HEK293T (cell line): Measurements from ENCODE around the gene CD81.

Source experiments
- CTCF ChIA-PET: fragments of 350-600 bp; formaldehyde crosslinking; extraction: SDS; loops from one replicate; lab custom pipeline; 2021; ENCODE audit warnings: antibody characterized with exemption, inconsistent platforms; lab: Yijun Ruan, JAX
- POLR2A ChIA-PET: fragments of 350-600 bp; formaldehyde crosslinking; extraction: SDS; loops from one replicate; lab custom pipeline; 2020; ENCODE audit warnings: antibody characterized with exemption, inconsistent platforms; lab: Yijun Ruan, JAX
- DNase-seq: peaks from one replicate; pipeline ENCODE4 v3.0.0; 2012; ENCODE audit warnings: mixed read lengths; ENCODE audit errors: extremely low spot score
- ARNT ChIP-seq: fragments of 450-650 bp; IDR thresholded peaks from 2 replicates; pipeline ENCODE4 v1.6.1; 2017; ENCODE audit warnings: mild to moderate bottlenecking
- BHLHE40 ChIP-seq: fragments of 450-650 bp; IDR thresholded peaks from 2 replicates; pipeline ENCODE4 v1.6.1; 2016; ENCODE audit warnings: mild to moderate bottlenecking, moderate library complexity, borderline replicate concordance
- CTBP1 ChIP-seq: fragments of 450-650 bp; IDR thresholded peaks from 2 replicates; pipeline ENCODE4 v1.6.1; 2016; ENCODE audit warnings: borderline replicate concordance
- ELF4 ChIP-seq: fragments of 450-650 bp; IDR thresholded peaks from 2 replicates; pipeline ENCODE4 v1.6.1; 2017; ENCODE audit warnings: antibody characterized with exemption
- FOXA1 ChIP-seq: fragments of 450-650 bp; IDR thresholded peaks from 2 replicates; pipeline ENCODE4 v1.6.1; 2016; ENCODE audit warnings: mild to moderate bottlenecking
- FOXK2 ChIP-seq: fragments of 450-650 bp; IDR thresholded peaks from 2 replicates; pipeline ENCODE4 v1.6.1; 2016; ENCODE audit warnings: mild to moderate bottlenecking
- FOXM1 ChIP-seq: fragments of 450-650 bp; IDR thresholded peaks from 2 replicates; pipeline ENCODE4 v1.6.1; 2017; ENCODE audit warnings: mild to moderate bottlenecking, borderline replicate concordance
- HDGF ChIP-seq: fragments of 450-650 bp; IDR thresholded peaks from 2 replicates; pipeline ENCODE4 v1.6.1; 2017; ENCODE audit warnings: antibody characterized with exemption, borderline replicate concordance
- L3MBTL2 ChIP-seq: fragments of 450-650 bp; conservative IDR thresholded peaks from 2 replicates; pipeline ENCODE4 v1.6.1; 2016; ENCODE audit warnings: mild to moderate bottlenecking
- LEF1 ChIP-seq: fragments of 450-650 bp; IDR thresholded peaks from 2 replicates; pipeline ENCODE4 v1.6.1; 2017; ENCODE audit warnings: mild to moderate bottlenecking, borderline replicate concordance
- NFRKB ChIP-seq: fragments of 450-650 bp; IDR thresholded peaks from 2 replicates; pipeline ENCODE4 v1.6.1; 2016; ENCODE audit warnings: mild to moderate bottlenecking, moderate library complexity
- SP1 ChIP-seq: fragments of 450-650 bp; IDR thresholded peaks from 2 replicates; pipeline ENCODE4 v1.6.1; 2017
- SUZ12 ChIP-seq: fragments of 450-650 bp; IDR thresholded peaks from 2 replicates; pipeline ENCODE4 v1.6.1; 2016; ENCODE audit warnings: mild to moderate bottlenecking
- TARDBP ChIP-seq: fragments of 450-650 bp; IDR thresholded peaks from 2 replicates; pipeline ENCODE4 v1.6.1; 2016
- ZNF384 ChIP-seq: fragments of 450-650 bp; IDR thresholded peaks from 2 replicates; pipeline ENCODE4 v1.6.1; 2016
- TF ChIP-seq, protein P1 (sequence below): fragments of 450-650 bp; IDR thresholded peaks from 2 replicates; pipeline ENCODE4 v1.6.1; 2016

The CD81 gene

DNA sequence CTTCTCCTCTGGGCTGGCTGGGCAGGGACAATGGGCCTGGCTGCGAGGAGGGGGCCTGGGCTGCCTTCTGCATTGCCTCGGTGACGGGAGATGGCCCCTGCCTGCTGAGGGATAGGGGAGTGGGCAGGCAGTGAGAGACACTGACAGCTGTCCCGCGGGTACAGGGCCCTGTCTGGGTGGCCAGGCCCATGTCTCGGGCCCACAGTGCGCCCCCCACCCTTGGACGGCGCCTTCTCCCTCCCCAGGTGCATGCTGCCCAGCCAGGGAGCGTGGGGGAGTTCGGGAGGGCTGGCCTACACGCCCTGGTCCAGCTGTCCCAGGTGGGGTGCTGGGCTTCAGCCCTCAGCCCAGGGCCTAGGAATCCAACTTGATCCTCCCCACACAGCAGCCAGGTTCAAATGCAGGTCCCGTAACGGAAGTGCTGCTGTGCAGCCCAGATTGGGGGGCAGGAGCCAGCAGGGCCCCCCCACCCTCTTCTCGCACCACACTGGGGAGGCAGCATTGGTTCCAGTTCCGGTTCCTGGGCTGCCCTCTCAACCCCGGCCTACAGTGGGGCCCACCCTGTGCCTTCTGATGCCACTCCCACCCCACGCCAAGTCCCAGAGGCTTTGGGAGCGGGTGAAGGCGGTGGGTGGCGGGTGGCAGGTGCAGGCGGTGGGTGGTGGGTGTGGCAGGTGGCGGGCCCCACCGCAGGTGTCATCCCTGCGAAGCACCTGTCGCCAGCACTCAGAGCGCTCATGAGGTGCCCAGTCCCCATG lies 16.2 kb downstream of the CD81 start:
- ChIA-PET CTCF (no interaction called here), POLR2A (no interaction called here)
- DNase-seq: no peak
- no peak for TF ChIP-seq L3MBTL2
- no peak for TF ChIP-seq ZNF384
- TF ChIP-seq ELF4: no peak
- TF ChIP-seq CTBP1: no peak
- TF ChIP-seq, protein P1, sequence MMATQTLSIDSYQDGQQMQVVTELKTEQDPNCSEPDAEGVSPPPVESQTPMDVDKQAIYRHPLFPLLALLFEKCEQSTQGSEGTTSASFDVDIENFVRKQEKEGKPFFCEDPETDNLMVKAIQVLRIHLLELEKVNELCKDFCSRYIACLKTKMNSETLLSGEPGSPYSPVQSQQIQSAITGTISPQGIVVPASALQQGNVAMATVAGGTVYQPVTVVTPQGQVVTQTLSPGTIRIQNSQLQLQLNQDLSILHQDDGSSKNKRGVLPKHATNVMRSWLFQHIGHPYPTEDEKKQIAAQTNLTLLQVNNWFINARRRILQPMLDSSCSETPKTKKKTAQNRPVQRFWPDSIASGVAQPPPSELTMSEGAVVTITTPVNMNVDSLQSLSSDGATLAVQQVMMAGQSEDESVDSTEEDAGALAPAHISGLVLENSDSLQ: no peak
- no peak for TF ChIP-seq SP1
- no peak for TF ChIP-seq LEF1
- no peak for TF ChIP-seq FOXM1
- no peak for TF ChIP-seq SUZ12
- no peak for TF ChIP-seq NFRKB
- TF ChIP-seq FOXK2: no peak
- TF ChIP-seq FOXA1: no peak
- TF ChIP-seq HDGF: no peak

DNA sequence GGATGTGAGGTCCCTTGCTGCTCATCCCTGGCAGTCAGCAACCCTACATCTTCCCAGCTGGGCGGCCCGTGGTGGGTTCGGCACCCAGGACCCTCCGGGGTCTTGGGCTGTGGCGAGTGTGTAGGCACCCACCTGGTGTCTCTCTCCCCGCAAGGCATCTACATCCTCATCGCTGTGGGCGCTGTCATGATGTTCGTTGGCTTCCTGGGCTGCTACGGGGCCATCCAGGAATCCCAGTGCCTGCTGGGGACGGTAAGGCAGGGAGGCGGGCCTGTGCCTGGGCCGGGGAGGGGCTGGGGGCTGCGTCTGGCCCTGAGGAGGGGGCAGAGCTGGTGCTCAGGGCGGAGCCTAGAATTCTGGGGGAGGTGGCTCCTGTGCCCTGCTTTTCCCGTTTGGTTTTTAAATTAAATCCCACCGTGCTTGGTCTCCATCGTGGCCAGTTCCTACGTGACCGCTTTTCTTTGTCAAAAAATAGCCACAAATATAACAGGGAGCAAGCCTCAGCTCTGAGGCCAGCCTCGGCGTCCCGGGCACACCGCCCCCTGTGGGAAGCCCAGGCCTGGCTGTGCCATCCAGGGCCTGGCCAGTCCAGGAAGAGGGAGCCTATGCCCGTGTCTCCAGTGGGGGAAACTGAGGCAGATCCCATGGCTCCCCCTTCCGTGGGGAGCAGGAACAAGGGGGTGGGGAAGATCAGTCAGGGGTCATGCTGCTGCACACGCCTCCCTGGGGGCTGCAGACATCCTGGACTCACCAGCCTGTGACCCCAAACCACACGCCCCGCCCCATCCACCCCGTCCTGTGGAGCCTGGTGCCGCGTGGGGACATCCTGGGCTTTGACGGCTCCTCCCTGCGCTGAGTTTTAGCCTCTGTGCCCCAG lies 17.1 kb downstream of the CD81 start:
- POLR2A ChIA-PET: no interaction called here
- DNase-seq: no peak
- CTCF ChIA-PET: no interaction called here
- TF ChIP-seq LEF1 (no peak), FOXK2 (no peak), BHLHE40 (no peak), SP1 (no peak), ELF4 (no peak), HDGF (no peak), L3MBTL2 (no peak), FOXA1 (no peak), NFRKB (no peak), ARNT (no peak), ZNF384 (no peak), CTBP1 (no peak), SUZ12 (no peak)
- TF ChIP-seq, protein P1: no peak

DNA sequence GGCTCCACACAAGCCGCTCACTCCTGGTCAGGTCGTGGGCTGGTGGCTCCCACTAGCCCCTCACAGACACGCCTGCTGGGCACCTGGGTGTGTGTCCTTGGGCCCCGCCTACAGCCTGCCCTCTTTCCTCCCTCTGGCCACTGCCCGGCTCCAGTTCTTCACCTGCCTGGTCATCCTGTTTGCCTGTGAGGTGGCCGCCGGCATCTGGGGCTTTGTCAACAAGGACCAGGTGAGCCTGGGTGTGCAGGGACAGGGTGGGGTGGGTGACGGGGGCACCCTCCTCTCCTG lies 17.7 kb downstream of the CD81 start:
- POLR2A ChIA-PET: no interaction called here
- CTCF ChIA-PET: no interaction called here
- no peak for DNase-seq
- TF ChIP-seq ELF4 (no peak), HDGF (no peak), NFRKB (no peak), ZNF384 (no peak), LEF1 (no peak), CTBP1 (no peak), ARNT (no peak), SUZ12 (no peak), FOXK2 (no peak), FOXM1 (no peak), FOXA1 (no peak), SP1 (no peak), L3MBTL2 (no peak), TARDBP (no peak), BHLHE40 (no peak)
- TF ChIP-seq, protein P1: no peak

DNA sequence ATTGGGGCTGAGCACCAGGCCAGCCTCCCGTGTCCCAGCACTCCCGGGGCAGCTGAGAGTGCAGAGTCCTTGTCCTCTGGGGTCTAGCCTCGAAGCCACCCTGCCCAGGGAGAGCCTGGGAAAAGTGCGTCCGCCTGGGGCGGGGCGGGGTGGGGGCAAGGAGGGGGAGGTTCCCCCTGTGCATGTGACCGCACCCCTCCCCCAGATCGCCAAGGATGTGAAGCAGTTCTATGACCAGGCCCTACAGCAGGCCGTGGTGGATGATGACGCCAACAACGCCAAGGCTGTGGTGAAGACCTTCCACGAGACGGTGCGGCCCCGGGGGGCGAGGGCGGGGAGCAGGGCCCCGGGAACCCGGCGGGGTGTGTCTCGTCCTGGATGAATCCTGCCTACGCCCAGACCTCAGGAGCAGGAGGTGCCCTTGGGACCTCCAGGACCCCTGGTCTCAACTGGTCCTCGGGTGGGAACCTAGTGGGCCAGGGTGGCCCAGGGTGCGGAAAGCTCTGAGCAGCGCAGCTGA lies 18.2 kb downstream of the CD81 start:
- no peak for DNase-seq
- TF ChIP-seq NFRKB: no peak
- TF ChIP-seq FOXM1: no peak
- CTCF ChIA-PET: no interaction called here
- POLR2A ChIA-PET: no interaction called here

DNA sequence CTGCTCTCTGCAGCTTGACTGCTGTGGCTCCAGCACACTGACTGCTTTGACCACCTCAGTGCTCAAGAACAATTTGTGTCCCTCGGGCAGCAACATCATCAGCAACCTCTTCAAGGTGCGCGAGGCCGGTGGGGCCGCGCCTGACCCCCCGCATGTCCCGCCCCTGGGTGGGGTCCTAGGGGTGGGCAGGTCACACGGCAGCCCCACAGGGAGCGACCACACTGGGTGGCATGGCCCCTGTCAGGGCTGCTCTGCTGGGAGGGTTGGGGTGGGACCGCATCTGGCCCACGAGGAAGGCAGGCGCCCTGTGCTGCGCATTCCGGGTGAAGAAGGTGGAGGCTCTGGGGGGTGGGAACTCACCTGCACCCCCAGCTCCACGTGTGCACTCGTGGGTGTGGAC lies 18.7 kb downstream of the CD81 start:
- ChIA-PET CTCF (no interaction called here), POLR2A (interaction anchor here (1.1 kb wide), 1 partner anchor 24 kb away, joined by 3 read pairs; no protein-coding TSS in a partner anchor)
- no peak for TF ChIP-seq FOXK2
- TF ChIP-seq FOXA1: no peak
- TF ChIP-seq CTBP1: no peak
- TF ChIP-seq FOXM1: no peak
- TF ChIP-seq SUZ12: no peak
- TF ChIP-seq BHLHE40: no peak
- no peak for TF ChIP-seq HDGF
- no peak for TF ChIP-seq ELF4
- no peak for TF ChIP-seq LEF1
- TF ChIP-seq ARNT: no peak
- TF ChIP-seq, protein P1: no peak
- TF ChIP-seq ZNF384: no peak
- TF ChIP-seq L3MBTL2: no peak
- TF ChIP-seq TARDBP: no peak
- no peak for TF ChIP-seq SP1
- no peak for TF ChIP-seq NFRKB
- DNase-seq: no peak
